A549 (cell line): Measurements from ENCODE around the gene TXN.

Experiments used
- HOXA7 ChIP-seq: fragments of 250-450 bp; sonication (Bioruptor Pico); IDR thresholded peaks from 2 replicates; pipeline ENCODE4 v1.5.0; 2020; ENCODE audit warnings: mild to moderate bottlenecking, moderate library complexity
- POLR2A ChIP-seq: IDR thresholded peaks from 2 replicates; pipeline ENCODE4 v1.6.1; 2012; ENCODE audit warnings: mild to moderate bottlenecking, low read length
- TF ChIP-seq, protein P1 (sequence below): fragments of >200 bp; sonication (Bioruptor Twin); formaldehyde crosslinking; IDR thresholded peaks from 3 replicates; pipeline ENCODE4 v1.5.1; 2016
- TF ChIP-seq, protein P2 (sequence below): fragments of 200-600 bp; sonication (generic); IDR thresholded peaks from 2 replicates; pipeline ENCODE4 v1.6.1; 2016; ENCODE audit warnings: antibody characterized with exemption, mild to moderate bottlenecking, moderate library complexity

- TF ChIP-seq HOXA7 (CRISPR knock-in tag), result no peak
- TF ChIP-seq, protein P1, sequence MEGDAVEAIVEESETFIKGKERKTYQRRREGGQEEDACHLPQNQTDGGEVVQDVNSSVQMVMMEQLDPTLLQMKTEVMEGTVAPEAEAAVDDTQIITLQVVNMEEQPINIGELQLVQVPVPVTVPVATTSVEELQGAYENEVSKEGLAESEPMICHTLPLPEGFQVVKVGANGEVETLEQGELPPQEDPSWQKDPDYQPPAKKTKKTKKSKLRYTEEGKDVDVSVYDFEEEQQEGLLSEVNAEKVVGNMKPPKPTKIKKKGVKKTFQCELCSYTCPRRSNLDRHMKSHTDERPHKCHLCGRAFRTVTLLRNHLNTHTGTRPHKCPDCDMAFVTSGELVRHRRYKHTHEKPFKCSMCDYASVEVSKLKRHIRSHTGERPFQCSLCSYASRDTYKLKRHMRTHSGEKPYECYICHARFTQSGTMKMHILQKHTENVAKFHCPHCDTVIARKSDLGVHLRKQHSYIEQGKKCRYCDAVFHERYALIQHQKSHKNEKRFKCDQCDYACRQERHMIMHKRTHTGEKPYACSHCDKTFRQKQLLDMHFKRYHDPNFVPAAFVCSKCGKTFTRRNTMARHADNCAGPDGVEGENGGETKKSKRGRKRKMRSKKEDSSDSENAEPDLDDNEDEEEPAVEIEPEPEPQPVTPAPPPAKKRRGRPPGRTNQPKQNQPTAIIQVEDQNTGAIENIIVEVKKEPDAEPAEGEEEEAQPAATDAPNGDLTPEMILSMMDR, result no peak
- TF ChIP-seq, protein P2, sequence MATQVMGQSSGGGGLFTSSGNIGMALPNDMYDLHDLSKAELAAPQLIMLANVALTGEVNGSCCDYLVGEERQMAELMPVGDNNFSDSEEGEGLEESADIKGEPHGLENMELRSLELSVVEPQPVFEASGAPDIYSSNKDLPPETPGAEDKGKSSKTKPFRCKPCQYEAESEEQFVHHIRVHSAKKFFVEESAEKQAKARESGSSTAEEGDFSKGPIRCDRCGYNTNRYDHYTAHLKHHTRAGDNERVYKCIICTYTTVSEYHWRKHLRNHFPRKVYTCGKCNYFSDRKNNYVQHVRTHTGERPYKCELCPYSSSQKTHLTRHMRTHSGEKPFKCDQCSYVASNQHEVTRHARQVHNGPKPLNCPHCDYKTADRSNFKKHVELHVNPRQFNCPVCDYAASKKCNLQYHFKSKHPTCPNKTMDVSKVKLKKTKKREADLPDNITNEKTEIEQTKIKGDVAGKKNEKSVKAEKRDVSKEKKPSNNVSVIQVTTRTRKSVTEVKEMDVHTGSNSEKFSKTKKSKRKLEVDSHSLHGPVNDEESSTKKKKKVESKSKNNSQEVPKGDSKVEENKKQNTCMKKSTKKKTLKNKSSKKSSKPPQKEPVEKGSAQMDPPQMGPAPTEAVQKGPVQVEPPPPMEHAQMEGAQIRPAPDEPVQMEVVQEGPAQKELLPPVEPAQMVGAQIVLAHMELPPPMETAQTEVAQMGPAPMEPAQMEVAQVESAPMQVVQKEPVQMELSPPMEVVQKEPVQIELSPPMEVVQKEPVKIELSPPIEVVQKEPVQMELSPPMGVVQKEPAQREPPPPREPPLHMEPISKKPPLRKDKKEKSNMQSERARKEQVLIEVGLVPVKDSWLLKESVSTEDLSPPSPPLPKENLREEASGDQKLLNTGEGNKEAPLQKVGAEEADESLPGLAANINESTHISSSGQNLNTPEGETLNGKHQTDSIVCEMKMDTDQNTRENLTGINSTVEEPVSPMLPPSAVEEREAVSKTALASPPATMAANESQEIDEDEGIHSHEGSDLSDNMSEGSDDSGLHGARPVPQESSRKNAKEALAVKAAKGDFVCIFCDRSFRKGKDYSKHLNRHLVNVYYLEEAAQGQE, result no peak
- no peak for TF ChIP-seq POLR2A
Measured at GRCh38 chr9:110283751-110284150, 27.4 kb upstream of the TXN start.
